Prostate gland (tissue), 2 donors: ENCODE results near the gene DAPL1. TPM values are rescaled to one million over a fixed set of nuclear protein-coding genes. Genes with fewer than 3 reads are reported as not detected.

Source experiments
- DNase-seq: peaks from one replicate; pipeline ENCODE4 v3.0.0-alpha.2; 2019; ENCODE audit warnings: low spot score
- H3K27ac ChIP-seq, 2 donors: fragments of 200-600 bp; sonication (generic); 2 replicates each; pipeline ENCODE4 v1.5.1; 2017 to 2019
- H3K27me3 ChIP-seq: fragments of 200-600 bp; sonication (generic); replicated peaks from 2 replicates; pipeline ENCODE4 v1.5.1; 2019; ENCODE audit not compliant: insufficient read depth
- H3K36me3 ChIP-seq, 2 donors: fragments of 200-600 bp; sonication (generic); 1 replicate in 1 of 2; 2 replicates in 1 of 2; pipeline versions ENCODE4 v1.5.1 to v1.8.1; 2017 to 2019
- H3K4me1 ChIP-seq: fragments of 200-600 bp; sonication (generic); replicated peaks from 2 replicates; pipeline ENCODE4 v1.5.1; 2019
- H3K4me3 ChIP-seq, 2 donors: fragments of 200-600 bp; sonication (generic); 2 replicates each; pipeline ENCODE4 v1.5.1; 2017 to 2019
- H3K9me3 ChIP-seq: fragments of 200-600 bp; sonication (generic); 2 replicates; pipeline ENCODE4 v1.5.1; 2017
- POLR2A ChIP-seq: fragments of 450-650 bp; IDR thresholded peaks from one replicate; pipeline ENCODE4 v1.6.1; 2016; ENCODE audit warnings: antibody characterized with exemption, mild to moderate bottlenecking
- POLR2AphosphoS5 ChIP-seq: sonication (generic); formaldehyde crosslinking; IDR thresholded peaks from one replicate; pipeline ENCODE4 v1.6.1; 2017; ENCODE audit warnings: antibody characterized with exemption
- WGBS: methylation state at CpG from one replicate; pipeline ENCODE4 v1.1.5; 2018; 5-methylcytosine and 5-hydroxymethylcytosine counted together
- intact Hi-C: fragments of 100-400 bp; cut with DNase I; formaldehyde crosslinking; loops from one replicate; pipeline ENCODE4 v1.14.2; 2022
- total RNA-seq, 2 donors: library from RNA; depleted of rRNA; stranded (reverse); fragments of >200 nt; gene quantifications; one replicate each; pipeline ENCODE4 v1.1.0, GENCODE V29; 2016
- TF ChIP-seq, protein P1 (sequence below), 4 experiments: fragments of 200-600 bp in 2 of 4; fragments of 450-650 bp in 2 of 4; sonication (generic) in 2 of 4; IDR thresholded peaks; 1 replicate in 3 of 4; 2 replicates in 1 of 4; pipeline ENCODE4 v1.5.1; 2016 to 2019; ENCODE audit warnings: antibody characterized with exemption in 4 of 4, mild to moderate bottlenecking in 2 of 4, moderate library complexity in 2 of 4

The DAPL1 gene
- total RNA-seq, 2 donors from 2014 or later: 19.0 TPM; not detected in 1

- WGBS: 72% methylated on average over 1 of the region's 1 CpG
- Histone ChIP-seq H3K4me1 (peaks cover 5% of the 10 kb centered on the region), H3K36me3 (no peaks in the 10 kb centered on the region), H3K9me3 (no peaks in the 10 kb centered on the region), H3K27ac (no peak overlapping the region), H3K27me3 (no peaks in the 10 kb centered on the region), H3K4me3 (no peak overlapping the region)
- no peak for DNase-seq
- intact Hi-C loops: no loop called here
- TF ChIP-seq POLR2AphosphoS5 (no peak), POLR2A (no peak)
- TF ChIP-seq, protein P1, sequence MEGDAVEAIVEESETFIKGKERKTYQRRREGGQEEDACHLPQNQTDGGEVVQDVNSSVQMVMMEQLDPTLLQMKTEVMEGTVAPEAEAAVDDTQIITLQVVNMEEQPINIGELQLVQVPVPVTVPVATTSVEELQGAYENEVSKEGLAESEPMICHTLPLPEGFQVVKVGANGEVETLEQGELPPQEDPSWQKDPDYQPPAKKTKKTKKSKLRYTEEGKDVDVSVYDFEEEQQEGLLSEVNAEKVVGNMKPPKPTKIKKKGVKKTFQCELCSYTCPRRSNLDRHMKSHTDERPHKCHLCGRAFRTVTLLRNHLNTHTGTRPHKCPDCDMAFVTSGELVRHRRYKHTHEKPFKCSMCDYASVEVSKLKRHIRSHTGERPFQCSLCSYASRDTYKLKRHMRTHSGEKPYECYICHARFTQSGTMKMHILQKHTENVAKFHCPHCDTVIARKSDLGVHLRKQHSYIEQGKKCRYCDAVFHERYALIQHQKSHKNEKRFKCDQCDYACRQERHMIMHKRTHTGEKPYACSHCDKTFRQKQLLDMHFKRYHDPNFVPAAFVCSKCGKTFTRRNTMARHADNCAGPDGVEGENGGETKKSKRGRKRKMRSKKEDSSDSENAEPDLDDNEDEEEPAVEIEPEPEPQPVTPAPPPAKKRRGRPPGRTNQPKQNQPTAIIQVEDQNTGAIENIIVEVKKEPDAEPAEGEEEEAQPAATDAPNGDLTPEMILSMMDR (IDR thresholded peaks at IDR 0.05): no peak
Measured at GRCh38 chr2:158805936-158806335, 10.8 kb downstream of the DAPL1 start.

DNA sequence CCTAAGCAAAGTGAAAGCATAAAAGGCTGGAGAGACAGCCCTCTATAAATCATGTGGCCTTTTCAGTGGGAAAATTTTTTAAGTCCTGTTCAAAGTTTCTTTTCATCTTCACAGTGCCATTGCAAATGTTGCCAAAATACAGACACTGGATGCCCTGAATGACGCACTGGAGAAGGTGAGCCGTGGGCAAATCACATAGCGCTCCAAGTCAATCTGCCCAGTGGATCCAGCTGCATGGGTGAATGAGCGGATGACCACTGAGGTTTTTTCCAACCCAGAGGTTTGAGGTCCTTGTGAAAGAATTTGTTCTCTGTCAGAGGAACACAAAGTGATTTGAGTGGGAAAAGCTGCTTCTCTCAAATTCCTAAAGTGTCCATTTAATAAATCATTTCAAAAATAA, 11.8 kb downstream of the DAPL1 start:
- intact Hi-C loops: no loop called here
- no peaks in the 10 kb centered on the region for H3K9me3 ChIP-seq
- TF ChIP-seq POLR2AphosphoS5: no peak
- TF ChIP-seq, protein P1 (IDR thresholded peaks at IDR 0.05): no peak
- TF ChIP-seq POLR2A: no peak
- DNase-seq: no peak
- H3K4me3 ChIP-seq: no peak overlapping the region
- H3K27me3 ChIP-seq: no peaks in the 10 kb centered on the region
- H3K27ac ChIP-seq: no peak overlapping the region
- 75% methylated on average over 4 of the region's 4 CpGs for WGBS
- no peaks in the 10 kb centered on the region for H3K36me3 ChIP-seq
- peaks cover 5% of the 10 kb centered on the region for H3K4me1 ChIP-seq

- no peak for DNase-seq
- Histone ChIP-seq H3K27me3 (no peaks in the 10 kb centered on the region), H3K9me3 (no peaks in the 10 kb centered on the region), H3K4me3 (no peak overlapping the region), H3K36me3 (no peaks in the 10 kb centered on the region), H3K4me1 (peaks cover 1% of the 10 kb centered on the region), H3K27ac (no peak overlapping the region)
- 96% methylated on average over 3 of the region's 3 CpGs for WGBS
- no peak for TF ChIP-seq POLR2AphosphoS5
- TF ChIP-seq, protein P1 (IDR thresholded peaks at IDR 0.05): no peak
- TF ChIP-seq POLR2A: no peak
- intact Hi-C loops: no loop called here
Measured at GRCh38 chr2:158808426-158808825, 13.3 kb downstream of the DAPL1 start.

DNA sequence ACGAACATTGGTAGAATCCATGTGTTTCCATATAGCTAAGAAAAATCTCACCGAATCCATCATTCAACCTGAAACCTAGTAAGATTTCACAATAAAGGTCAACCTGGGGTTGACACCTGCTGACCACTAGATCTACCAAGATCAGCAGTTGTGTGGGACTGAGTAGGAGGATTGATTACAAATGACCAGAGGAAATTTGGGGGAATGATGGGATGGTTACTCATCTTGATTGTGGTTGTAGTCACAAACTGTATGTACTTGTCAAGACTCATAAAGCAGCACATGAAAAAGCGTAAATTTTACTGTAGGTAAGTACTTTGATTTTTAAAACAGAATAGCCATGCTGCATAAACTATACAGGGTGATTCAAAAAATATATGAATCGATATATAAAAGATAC, 14.7 kb downstream of the DAPL1 start:
- DNase-seq: no peak
- no peaks in the 10 kb centered on the region for H3K36me3 ChIP-seq
- no peak overlapping the region for H3K27ac ChIP-seq
- H3K9me3 ChIP-seq: no peaks in the 10 kb centered on the region
- H3K4me3 ChIP-seq: no peak overlapping the region
- WGBS: 68% methylated on average over 4 of the region's 4 CpGs
- intact Hi-C loops: no loop called here
- no peaks in the 10 kb centered on the region for H3K4me1 ChIP-seq
- TF ChIP-seq, protein P1 (IDR thresholded peaks at IDR 0.05): no peak
- TF ChIP-seq POLR2AphosphoS5: no peak
- TF ChIP-seq POLR2A: no peak
- H3K27me3 ChIP-seq: no peaks in the 10 kb centered on the region

DNA sequence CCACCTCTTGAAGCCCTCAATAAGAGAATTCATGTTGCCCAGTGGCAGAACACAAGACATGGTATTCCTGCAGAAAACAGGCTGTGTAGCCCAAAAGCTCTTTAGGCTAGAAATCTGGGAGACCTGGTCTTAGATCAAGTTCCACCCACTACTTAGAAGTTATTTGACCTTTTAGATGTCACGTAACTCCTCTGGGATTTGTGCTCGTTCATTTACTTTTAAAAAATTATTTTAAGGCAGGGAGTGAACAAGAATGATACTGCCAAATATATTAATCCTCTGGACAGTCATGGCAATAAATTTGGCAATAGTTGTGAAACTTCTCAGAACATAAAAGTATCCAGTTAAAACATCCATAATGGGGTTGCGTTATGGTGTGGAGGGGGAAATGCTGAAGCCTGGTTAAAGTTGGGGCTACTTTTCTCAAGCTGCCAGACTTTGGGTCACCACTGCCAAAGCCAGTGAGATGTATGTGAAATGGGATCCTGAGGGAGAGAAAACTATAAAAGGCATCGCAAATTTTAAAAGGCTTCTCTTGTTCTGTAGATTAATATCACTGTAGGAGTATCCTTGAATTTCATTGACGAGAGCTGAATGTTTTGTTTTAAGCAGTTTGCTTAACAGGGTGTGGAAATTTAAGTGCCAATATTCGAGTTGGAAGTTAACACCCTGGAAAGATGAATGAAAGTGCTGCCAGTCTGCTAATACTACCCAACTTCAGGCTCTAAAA, 15.8 kb downstream of the DAPL1 start:
- H3K27ac ChIP-seq: no peak overlapping the region
- WGBS: 16% methylated on average over 6 of the region's 6 CpGs

More for the DNA sequence above, 15.8 kb downstream of the DAPL1 start:
- intact Hi-C loops: no loop called here
- no peak for DNase-seq
- TF ChIP-seq POLR2A (no peak), POLR2AphosphoS5 (no peak)
- TF ChIP-seq, protein P1 (IDR thresholded peaks at IDR 0.05): no peak
- Histone ChIP-seq H3K9me3 (no peaks in the 10 kb centered on the region), H3K4me1 (no peaks in the 10 kb centered on the region), H3K27me3 (no peaks in the 10 kb centered on the region), H3K4me3 (no peak overlapping the region), H3K36me3 (no peaks in the 10 kb centered on the region)
